HCT116 (cell line): ENCODE results near the gene OPCML. TPM values are rescaled to one million over a fixed set of nuclear protein-coding genes. Genes with fewer than 3 reads are reported as not detected.

Experiments
- ATAC-seq: fragments of 200-7000 bp; cut with Tn5 transposase; 2 replicates; pipeline ENCODE4 v1.9.1; 2020; ENCODE audit warnings: mild to moderate bottlenecking, moderate library complexity
- BruUV-seq: library from RNA; stranded (reverse); fragments of 400-500 nt; replicated peaks from 2 replicates; lab custom pipeline; 2021; lab: Mats Ljungman, UMichigan
- CTCF ChIA-PET: fragments of 300-600 bp; sonication (Branson Sonifier 250); formaldehyde crosslinking; loops from one replicate; lab custom pipeline; 2021; ENCODE audit warnings: antibody characterized with exemption; lab: Charles Lee
- POLR2A ChIA-PET: fragments of 300-600, 350-600 bp; sonication (Branson Sonifier 250); formaldehyde crosslinking; loops from one replicate; lab custom pipeline; 2021; ENCODE audit warnings: antibody characterized with exemption; lab: Charles Lee
- RAD21 ChIA-PET, 2 experiments: fragments of 300-600 bp; sonication (Branson Sonifier 250); formaldehyde crosslinking; loops; one replicate each; lab custom pipeline; 2023; ENCODE audit warnings: low total read pairs in 2 of 2; ENCODE audit not compliant: uncharacterized antibody in 2 of 2, unreplicated experiment in 2 of 2, low non-redundant PET in 1 of 2; lab: Charles Lee
- DNase-seq: peaks from one replicate; pipeline ENCODE4 v3.0.0-alpha.2; 2010; ENCODE audit warnings: low read depth, low spot score
- H2AFZ ChIP-seq: fragments of 200-600 bp; shearing (Covaris generic), sonication (generic); 2 replicates; pipeline ENCODE4 v1.6.1; 2017; ENCODE audit warnings: low read depth, mixed run types, mixed read lengths, antibody characterized with exemption, low read length; ENCODE audit not compliant: poor library complexity, severe bottlenecking
- H3K27ac ChIP-seq: 2 replicates; pipeline ENCODE4 v1.5.1; 2012; ENCODE audit warnings: low read depth, low read length
- H3K27me3 ChIP-seq: fragments of 200-600 bp; sonication (generic); 2 replicates; pipeline ENCODE4 v1.6.1; 2016; ENCODE audit warnings: mixed run types, low read length, mixed read lengths; ENCODE audit not compliant: insufficient read depth
- H3K36me3 ChIP-seq, 2 experiments: fragments of 200-500 bp in 1 of 2; fragments of 200-600 bp in 1 of 2; sonication (Bioruptor generic) in 1 of 2; sonication (generic) in 1 of 2; 2 replicates each; pipeline versions ENCODE4 v1.5.1 to v1.6.1; 2014 to 2016; ENCODE audit warnings: low read length in 2 of 2, inconsistent platforms in 1 of 2, mixed read lengths in 1 of 2, mixed run types in 1 of 2; ENCODE audit not compliant: insufficient read depth in 2 of 2, control insufficient read depth in 1 of 2
- H3K4me1 ChIP-seq, 2 experiments: fragments of 200-600 bp in 1 of 2; sonication (generic) in 1 of 2; 2 replicates each; pipeline versions ENCODE4 v1.5.1 to v1.6.1; 2012 to 2017; ENCODE audit warnings: low read length in 2 of 2, inconsistent platforms in 1 of 2, mild to moderate bottlenecking in 1 of 2, mixed read lengths in 1 of 2, mixed run types in 1 of 2, moderate library complexity in 1 of 2; ENCODE audit not compliant: insufficient read depth in 2 of 2, control insufficient read depth in 1 of 2
- H3K4me2 ChIP-seq: fragments of 200-600 bp; sonication (generic); 2 replicates; pipeline ENCODE4 v1.6.1; 2017; ENCODE audit warnings: mixed run types, low read length, mixed read lengths
- H3K4me3 ChIP-seq, 2 experiments: fragments of 200-600 bp in 1 of 2; sonication (generic) in 1 of 2; replicated peaks in 1 of 2; 2 replicates each; pipeline ENCODE4 v1.5.1; 2011 to 2016; ENCODE audit warnings: low read length in 2 of 2, control low read depth in 1 of 2, low read depth in 1 of 2, mild to moderate bottlenecking in 1 of 2, mixed read lengths in 1 of 2, mixed run types in 1 of 2
- H3K79me2 ChIP-seq: fragments of 200-600 bp; sonication (generic); 2 replicates; pipeline ENCODE4 v1.6.1; 2017; ENCODE audit warnings: mild to moderate bottlenecking, mixed run types, low read length, moderate library complexity, mixed read lengths; ENCODE audit not compliant: insufficient read depth
- H3K9ac ChIP-seq: fragments of 200-600 bp; sonication (generic); 2 replicates; pipeline ENCODE4 v1.6.1; 2016; ENCODE audit warnings: low read length, mixed read lengths
- H3K9me2 ChIP-seq: fragments of 200-600 bp; sonication (generic), shearing (Covaris generic); 2 replicates; pipeline ENCODE4 v1.6.1; 2017; ENCODE audit warnings: mixed run types, mild to moderate bottlenecking, moderate library complexity; ENCODE audit not compliant: insufficient read depth
- H3K9me3 ChIP-seq, 2 experiments: fragments of 200-500 bp in 1 of 2; fragments of 200-600 bp in 1 of 2; sonication (Bioruptor generic) in 1 of 2; sonication (generic) in 1 of 2; 2 replicates each; pipeline ENCODE4 v1.6.1; 2014 to 2017; ENCODE audit warnings: low read length in 2 of 2, mixed read lengths in 2 of 2, inconsistent platforms in 1 of 2, low read depth in 1 of 2, mild to moderate bottlenecking in 1 of 2, mixed run types in 1 of 2, moderate library complexity in 1 of 2; ENCODE audit not compliant: control insufficient read depth in 1 of 2, insufficient read depth in 1 of 2
- H4K20me1 ChIP-seq: fragments of 200-600 bp; sonication (generic), shearing (Covaris generic); 2 replicates; pipeline ENCODE4 v1.6.1; 2017; ENCODE audit warnings: mixed run types, mild to moderate bottlenecking, moderate library complexity; ENCODE audit not compliant: insufficient read depth
- ATF3 ChIP-seq: IDR thresholded peaks from 2 replicates; pipeline ENCODE4 v1.6.1; 2012
- CBX3 ChIP-seq: IDR thresholded peaks from 2 replicates; pipeline ENCODE4 v1.6.1; 2012; ENCODE audit warnings: low read depth
- CEBPB ChIP-seq: IDR thresholded peaks from 2 replicates; pipeline ENCODE4 v1.6.1; 2012; ENCODE audit warnings: low read depth
- CTCF ChIP-seq, 3 experiments: fragments of 200-600 bp in 1 of 3; sonication (generic) in 1 of 3; IDR thresholded peaks in 2 of 3; conservative IDR thresholded peaks in 1 of 3; 2 replicates each; pipeline ENCODE4 v1.5.1; 2012 to 2017; ENCODE audit warnings: low read depth in 2 of 3, low read length in 2 of 3, antibody characterized with exemption in 1 of 3, borderline replicate concordance in 1 of 3, control low read depth in 1 of 3, mild to moderate bottlenecking in 1 of 3, mixed read lengths in 1 of 3, mixed run types in 1 of 3, moderate library complexity in 1 of 3; ENCODE audit not compliant: insufficient read depth in 1 of 3
- JUND ChIP-seq: IDR thresholded peaks from 2 replicates; pipeline ENCODE4 v1.6.1; 2012
- POLR2A ChIP-seq: IDR thresholded peaks from 2 replicates; pipeline ENCODE4 v1.7.0; 2011; ENCODE audit warnings: borderline replicate concordance; ENCODE audit not compliant: insufficient read depth, insufficient read length; ENCODE audit errors: extremely low read depth
- POLR2AphosphoS5 ChIP-seq: IDR thresholded peaks from 2 replicates; pipeline ENCODE4 v1.6.1; 2011; ENCODE audit warnings: mild to moderate bottlenecking, low read depth, low read length, moderate library complexity
- RAD21 ChIP-seq: IDR thresholded peaks from 2 replicates; pipeline ENCODE4 v1.6.1; 2012; ENCODE audit warnings: low read depth, mild to moderate bottlenecking
- REST ChIP-seq: IDR thresholded peaks from 2 replicates; pipeline ENCODE4 v1.6.1; 2012; ENCODE audit warnings: low read depth
- SP1 ChIP-seq: IDR thresholded peaks from 2 replicates; pipeline ENCODE4 v1.6.1; 2012; ENCODE audit warnings: low read depth
- SRF ChIP-seq: IDR thresholded peaks from 2 replicates; pipeline ENCODE4 v1.6.1; 2012; ENCODE audit warnings: low read depth
- ZFX ChIP-seq: fragments of 450-650 bp; IDR thresholded peaks from 2 replicates; pipeline ENCODE4 v1.6.1; 2017
- ZNF274 ChIP-seq: fragments of 200-500 bp; sonication (Bioruptor generic); IDR thresholded peaks from 2 replicates; pipeline ENCODE4 v1.6.1; 2014; ENCODE audit warnings: mild to moderate bottlenecking, low read depth, low read length, inconsistent platforms
- intact Hi-C: fragments of 100-400 bp; cut with micrococcal nuclease; formaldehyde crosslinking; loops from 2 replicates; pipeline ENCODE4 v1.10.0; 2022
- total RNA-seq: library from RNA; stranded (reverse); gene quantifications from one replicate; pipeline ENCODE4 v1.2.1, GENCODE V29; 2021; ENCODE audit not compliant: unreplicated experiment
- TF ChIP-seq, protein P1 (sequence below): IDR thresholded peaks from 2 replicates; pipeline ENCODE4 v1.6.1; 2012

OPCML gene
- total RNA-seq, 1 experiment from 2014 or later = not detected

GRCh38 chr11:133520707-133521106, 11.6 kb downstream of the OPCML start:
- H2AFZ ChIP-seq = no peak overlapping the region
- H3K27me3 ChIP-seq = no peaks in the 10 kb centered on the region
- CTCF ChIA-PET = no interaction called here
- no peaks in the 10 kb centered on the region for H3K4me1 ChIP-seq
- H3K79me2 ChIP-seq = no peaks in the 10 kb centered on the region
- BruUV-seq = no TSS peak
- no peak for DNase-seq
- no peak overlapping the region for H3K9ac ChIP-seq
- no peaks in the 10 kb centered on the region for H3K9me2 ChIP-seq
- intact Hi-C loops = no loop called here
- no peak for ATAC-seq
- H3K9me3 ChIP-seq = peaks cover 0 to 25% of the 10 kb centered on the region in 2 experiments; a peak in 2 of 4 replicates
- H3K27ac ChIP-seq = no peak overlapping the region
- RAD21 ChIA-PET = no interaction called here
- no peak overlapping the region for H3K4me2 ChIP-seq
- no peaks in the 10 kb centered on the region for H4K20me1 ChIP-seq
- no peaks in the 10 kb centered on the region for H3K36me3 ChIP-seq
- POLR2A ChIA-PET = no interaction called here
- no peak for TF ChIP-seq SRF
- no peak for TF ChIP-seq POLR2AphosphoS5
- TF ChIP-seq CBX3 = no peak
- TF ChIP-seq POLR2A = no peak
- no peak for TF ChIP-seq RAD21
- TF ChIP-seq REST = no peak
- TF ChIP-seq SP1 = no peak
- no peak overlapping the region for H3K4me3 ChIP-seq

- H3K36me3 ChIP-seq = no peaks in the 10 kb centered on the region
- no peak overlapping the region for H3K27ac ChIP-seq
- H3K9me3 ChIP-seq = peaks cover 0 to 29% of the 10 kb centered on the region in 2 experiments; a peak in 2 of 4 replicates
- H3K4me1 ChIP-seq = no peaks in the 10 kb centered on the region
- no peak for ATAC-seq
- H3K9ac ChIP-seq = no peak overlapping the region
- intact Hi-C loops = no loop called here
- H2AFZ ChIP-seq = no peak overlapping the region
- no TSS peak for BruUV-seq
- H3K79me2 ChIP-seq = no peaks in the 10 kb centered on the region
- POLR2A ChIA-PET = no interaction called here
- H3K4me2 ChIP-seq = no peak overlapping the region
- H3K9me2 ChIP-seq = no peaks in the 10 kb centered on the region
- H3K27me3 ChIP-seq = no peaks in the 10 kb centered on the region
- CTCF ChIA-PET = no interaction called here
- RAD21 ChIA-PET = no interaction called here
- H4K20me1 ChIP-seq = no peaks in the 10 kb centered on the region
- DNase-seq = no peak
- no peak overlapping the region for H3K4me3 ChIP-seq
- TF ChIP-seq JUND = no peak
- TF ChIP-seq ATF3 = no peak
- no peak for TF ChIP-seq POLR2A
- TF ChIP-seq, protein P1, sequence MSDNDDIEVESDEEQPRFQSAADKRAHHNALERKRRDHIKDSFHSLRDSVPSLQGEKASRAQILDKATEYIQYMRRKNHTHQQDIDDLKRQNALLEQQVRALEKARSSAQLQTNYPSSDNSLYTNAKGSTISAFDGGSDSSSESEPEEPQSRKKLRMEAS = no peak
- TF ChIP-seq ZFX = no peak
- TF ChIP-seq CTCF (IDR thresholded peaks at IDR 0.05 in 2 of 3, conservative IDR thresholded peaks at IDR 0.05 in 1 of 3; ENCODE audit: borderline replicate concordance in 1 of 3, insufficient read depth in 1 of 3, low read depth in 2 of 3, low read length in 2 of 3) = no peak
- TF ChIP-seq CEBPB = no peak
- no peak for TF ChIP-seq RAD21
- TF ChIP-seq ZNF274 = no peak
- no peak for TF ChIP-seq SP1
Measured at GRCh38 chr11:133519560-133519959, 12.7 kb downstream of the OPCML start.
